Esophagus squamous epithelium (tissue), 5 donors: Measurements from ENCODE around the gene THSD7B. TPM values are rescaled to one million over a fixed set of nuclear protein-coding genes. Genes with fewer than 3 reads are reported as not detected.

ENCODE experiments used
- DNase-seq: peaks from one replicate; lab custom pipeline; 2025; lab: John Stamatoyannopoulos, UW
- H3K27ac ChIP-seq, 4 donors: fragments of 200-600 bp; sonication (generic); one replicate each; pipeline ENCODE4 v1.5.1; 2016 to 2019; ENCODE audit warnings: mild to moderate bottlenecking in 1 of 4
- H3K27me3 ChIP-seq, 4 donors: fragments of 200-600 bp; sonication (generic); 1 replicate in 3 of 4; 2 replicates in 1 of 4; pipeline versions ENCODE4 v1.5.1 to v1.6.0; 2017 to 2021; ENCODE audit warnings: antibody characterized with exemption in 1 of 4
- H3K36me3 ChIP-seq, 3 donors: fragments of 200-600 bp; sonication (generic); one replicate each; pipeline ENCODE4 v1.5.1; 2016 to 2019
- H3K4me1 ChIP-seq, 3 donors: fragments of 200-600 bp; sonication (generic); one replicate each; pipeline ENCODE4 v1.5.1; 2017 to 2019
- H3K4me3 ChIP-seq, 4 donors: fragments of 200-600 bp; sonication (generic); 1 replicate in 3 of 4; 2 replicates in 1 of 4; pipeline ENCODE4 v1.5.1; 2016 to 2019; ENCODE audit warnings: mild to moderate bottlenecking in 2 of 4, moderate library complexity in 1 of 4
- H3K9me3 ChIP-seq, 3 donors: fragments of 200-600 bp; sonication (generic); one replicate each; pipeline ENCODE4 v1.5.1; 2016 to 2019
- POLR2A ChIP-seq, 4 donors: fragments of 450-650 bp; IDR thresholded peaks; one replicate each; pipeline ENCODE4 v1.6.1; 2017; ENCODE audit warnings: antibody characterized with exemption in 4 of 4, mild to moderate bottlenecking in 4 of 4, moderate library complexity in 3 of 4
- WGBS, 2 donors: methylation state at CpG; one replicate each; pipeline ENCODE4 v1.1.5; 2018; 5-methylcytosine and 5-hydroxymethylcytosine counted together
- intact Hi-C: fragments of 100-400 bp; cut with DNase I; formaldehyde crosslinking; loops from one replicate; pipeline ENCODE4 v1.15.0; 2022
- total RNA-seq, 4 donors: library from RNA; depleted of rRNA; stranded (reverse); fragments of >200 nt; gene quantifications; one replicate each; pipeline ENCODE4 v1.1.0, GENCODE V29; 2016
- TF ChIP-seq, protein P1 (sequence below), 6 experiments: fragments of 450-650 bp in 4 of 6; fragments of 200-600 bp in 2 of 6; sonication (generic) in 2 of 6; IDR thresholded peaks; one replicate each; pipeline ENCODE4 v1.5.1; 2016 to 2019; ENCODE audit warnings: antibody characterized with exemption in 6 of 6, mild to moderate bottlenecking in 4 of 6, moderate library complexity in 4 of 6
- donor health status: DM: yes; HTN: yes; CAD: no.

THSD7B gene
- total RNA-seq, 4 donors from 2014 or later, result 0.31 to 0.97 (median 0.72) TPM

- DNase-seq, result no peak
- TF ChIP-seq, protein P1, sequence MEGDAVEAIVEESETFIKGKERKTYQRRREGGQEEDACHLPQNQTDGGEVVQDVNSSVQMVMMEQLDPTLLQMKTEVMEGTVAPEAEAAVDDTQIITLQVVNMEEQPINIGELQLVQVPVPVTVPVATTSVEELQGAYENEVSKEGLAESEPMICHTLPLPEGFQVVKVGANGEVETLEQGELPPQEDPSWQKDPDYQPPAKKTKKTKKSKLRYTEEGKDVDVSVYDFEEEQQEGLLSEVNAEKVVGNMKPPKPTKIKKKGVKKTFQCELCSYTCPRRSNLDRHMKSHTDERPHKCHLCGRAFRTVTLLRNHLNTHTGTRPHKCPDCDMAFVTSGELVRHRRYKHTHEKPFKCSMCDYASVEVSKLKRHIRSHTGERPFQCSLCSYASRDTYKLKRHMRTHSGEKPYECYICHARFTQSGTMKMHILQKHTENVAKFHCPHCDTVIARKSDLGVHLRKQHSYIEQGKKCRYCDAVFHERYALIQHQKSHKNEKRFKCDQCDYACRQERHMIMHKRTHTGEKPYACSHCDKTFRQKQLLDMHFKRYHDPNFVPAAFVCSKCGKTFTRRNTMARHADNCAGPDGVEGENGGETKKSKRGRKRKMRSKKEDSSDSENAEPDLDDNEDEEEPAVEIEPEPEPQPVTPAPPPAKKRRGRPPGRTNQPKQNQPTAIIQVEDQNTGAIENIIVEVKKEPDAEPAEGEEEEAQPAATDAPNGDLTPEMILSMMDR (IDR thresholded peaks at IDR 0.05), result no peak
- TF ChIP-seq POLR2A (IDR thresholded peaks at IDR 0.05), result no peak
- Histone ChIP-seq H3K27me3 (no peaks in the 10 kb centered on the region), H3K4me3 (no peak overlapping the region), H3K9me3 (no peaks in the 10 kb centered on the region), H3K27ac (no peak overlapping the region), H3K36me3 (no peaks in the 10 kb centered on the region), H3K4me1 (no peaks in the 10 kb centered on the region)
- 63 to 75% methylated on average over 4 of the region's 4 CpGs for WGBS, 2 donors
- intact Hi-C loops, result no loop called here
Observed at GRCh38 chr2:137345994-137346393, 580.6 kb downstream of the THSD7B start.

GRCh38 chr2:137348301-137348700 is 583.0 kb downstream of the THSD7B start:
- intact Hi-C loops, result no loop called here
- WGBS, 2 donors, result 51 to 67% methylated on average over 3 of the region's 3 CpGs

DNA sequence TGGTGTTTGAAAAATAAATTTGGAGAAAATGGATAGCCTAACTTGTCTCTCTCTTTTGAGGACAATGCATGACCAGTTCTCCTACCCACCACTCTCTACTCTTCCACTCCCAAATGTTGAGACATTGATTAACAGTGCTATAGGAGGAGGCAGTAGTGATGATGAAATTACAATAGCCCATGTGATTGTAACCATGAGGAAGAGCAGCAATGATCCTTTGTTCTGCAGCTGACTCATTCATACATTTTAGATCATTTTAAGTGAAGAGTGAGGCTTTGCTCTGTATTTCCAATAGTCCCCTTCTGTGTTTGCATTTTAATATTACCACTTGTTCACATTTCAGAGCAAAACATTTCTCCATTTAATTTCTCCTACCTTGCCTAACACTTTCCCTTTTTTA is 592.3 kb downstream of the THSD7B start:
- Histone ChIP-seq H3K36me3 (no peaks in the 10 kb centered on the region), H3K27me3 (no peaks in the 10 kb centered on the region), H3K9me3 (peaks cover 0 to 10% (median 10%) of the 10 kb centered on the region in 3 donors), H3K4me1 (no peaks in the 10 kb centered on the region), H3K27ac (no peak overlapping the region), H3K4me3 (no peak overlapping the region)
- DNase-seq, result no peak
- intact Hi-C loops, result no loop called here
- TF ChIP-seq, protein P1 (IDR thresholded peaks at IDR 0.05), result no peak
- TF ChIP-seq POLR2A (IDR thresholded peaks at IDR 0.05), result no peak

More at GRCh38 chr2:137348301-137348700, 583.0 kb downstream of the THSD7B start:
- no peak overlapping the region for H3K4me3 ChIP-seq
- TF ChIP-seq, protein P1 (IDR thresholded peaks at IDR 0.05), result no peak
- no peak for TF ChIP-seq POLR2A (IDR thresholded peaks at IDR 0.05)
- no peaks in the 10 kb centered on the region for H3K4me1 ChIP-seq
- no peaks in the 10 kb centered on the region for H3K36me3 ChIP-seq
- no peaks in the 10 kb centered on the region for H3K27me3 ChIP-seq
- no peak overlapping the region for H3K27ac ChIP-seq
- H3K9me3 ChIP-seq, result no peaks in the 10 kb centered on the region
- no peak for DNase-seq

DNA sequence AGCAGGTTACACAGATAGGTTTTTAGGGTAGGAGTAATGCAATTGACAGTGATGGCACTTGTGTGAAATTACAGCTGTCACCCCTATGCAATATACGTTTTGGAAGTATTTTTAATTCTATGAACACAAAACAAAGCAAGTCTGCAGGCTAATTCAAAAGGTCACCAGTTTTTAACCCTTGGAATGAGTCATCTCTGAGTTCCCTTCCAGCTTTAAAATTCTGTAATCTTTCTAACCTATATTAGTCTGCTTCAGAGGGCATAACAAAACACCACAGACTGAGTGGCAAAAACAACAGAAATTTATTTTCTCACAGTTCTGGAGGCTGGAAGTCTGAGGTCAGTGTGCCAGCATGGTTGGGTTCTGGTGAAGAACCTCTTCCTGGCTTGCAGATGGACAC is 602.0 kb downstream of the THSD7B start:
- H3K4me3 ChIP-seq, result no peak overlapping the region
- no peaks in the 10 kb centered on the region for H3K4me1 ChIP-seq
- intact Hi-C loops, result no loop called here
- 7 to 10% methylated on average over 1 of the region's 1 CpG for WGBS, 2 donors
- TF ChIP-seq POLR2A (IDR thresholded peaks at IDR 0.05), result no peak
- TF ChIP-seq, protein P1 (IDR thresholded peaks at IDR 0.05), result no peak
- no peaks in the 10 kb centered on the region for H3K27me3 ChIP-seq
- DNase-seq, result no peak
- H3K27ac ChIP-seq, result no peak overlapping the region
- peaks cover 0 to 9% (median 0%) of the 10 kb centered on the region in 3 donors for H3K9me3 ChIP-seq
- no peaks in the 10 kb centered on the region for H3K36me3 ChIP-seq

- no peaks in the 10 kb centered on the region for H3K36me3 ChIP-seq
- 31 to 46% methylated on average over 2 of the region's 2 CpGs for WGBS, 2 donors
- peaks cover 0 to 2% (median 0%) of the 10 kb centered on the region in 3 donors for H3K9me3 ChIP-seq
- H3K4me3 ChIP-seq, result no peak overlapping the region
- intact Hi-C loops, result no loop called here
- TF ChIP-seq, protein P1 (IDR thresholded peaks at IDR 0.05), result no peak
- TF ChIP-seq POLR2A (IDR thresholded peaks at IDR 0.05), result no peak
- no peaks in the 10 kb centered on the region for H3K27me3 ChIP-seq
- DNase-seq, result no peak
- H3K27ac ChIP-seq, result no peak overlapping the region
- no peaks in the 10 kb centered on the region for H3K4me1 ChIP-seq
Observed at GRCh38 chr2:137369106-137369505, 603.8 kb downstream of the THSD7B start.
